Bone marrow (tissue), 2 donors: Measurements from ENCODE around the gene CYP11A1.

Experiments used
- DNase-seq, 2 donors: peaks; one replicate each; lab custom pipeline; 2025; lab: John Stamatoyannopoulos, UW

The CYP11A1 gene

DNA sequence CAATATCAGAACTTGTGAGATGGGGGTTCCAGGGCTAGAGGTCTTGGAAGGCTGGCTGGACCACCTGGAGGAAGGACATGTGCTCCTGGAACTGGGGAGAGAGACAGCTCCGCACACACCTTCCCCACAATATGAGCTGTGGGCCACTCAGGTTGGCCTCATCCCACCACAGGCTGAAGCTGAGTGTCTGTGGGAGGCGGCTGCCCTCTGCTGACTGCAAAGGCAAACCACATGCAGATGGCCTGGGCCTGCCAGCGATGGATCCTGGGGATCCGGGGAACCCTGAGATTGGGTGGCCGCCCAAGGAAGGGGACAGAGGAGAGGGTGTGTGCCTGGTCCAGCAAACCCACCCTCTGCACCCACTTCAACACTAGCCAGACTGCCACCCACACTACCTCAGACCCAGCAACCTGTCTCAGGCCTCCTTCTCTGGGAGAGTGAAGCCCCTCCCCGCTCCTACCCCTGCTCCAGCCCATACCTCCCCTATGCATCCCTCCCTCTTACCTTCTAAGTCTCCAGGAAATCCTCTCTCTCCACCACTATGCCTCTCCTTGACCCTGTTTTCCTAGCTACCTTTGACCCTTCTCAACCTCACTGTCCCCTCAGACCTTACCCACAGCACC lies 44.8 kb downstream of the CYP11A1 start:
- no peak for DNase-seq

DNA sequence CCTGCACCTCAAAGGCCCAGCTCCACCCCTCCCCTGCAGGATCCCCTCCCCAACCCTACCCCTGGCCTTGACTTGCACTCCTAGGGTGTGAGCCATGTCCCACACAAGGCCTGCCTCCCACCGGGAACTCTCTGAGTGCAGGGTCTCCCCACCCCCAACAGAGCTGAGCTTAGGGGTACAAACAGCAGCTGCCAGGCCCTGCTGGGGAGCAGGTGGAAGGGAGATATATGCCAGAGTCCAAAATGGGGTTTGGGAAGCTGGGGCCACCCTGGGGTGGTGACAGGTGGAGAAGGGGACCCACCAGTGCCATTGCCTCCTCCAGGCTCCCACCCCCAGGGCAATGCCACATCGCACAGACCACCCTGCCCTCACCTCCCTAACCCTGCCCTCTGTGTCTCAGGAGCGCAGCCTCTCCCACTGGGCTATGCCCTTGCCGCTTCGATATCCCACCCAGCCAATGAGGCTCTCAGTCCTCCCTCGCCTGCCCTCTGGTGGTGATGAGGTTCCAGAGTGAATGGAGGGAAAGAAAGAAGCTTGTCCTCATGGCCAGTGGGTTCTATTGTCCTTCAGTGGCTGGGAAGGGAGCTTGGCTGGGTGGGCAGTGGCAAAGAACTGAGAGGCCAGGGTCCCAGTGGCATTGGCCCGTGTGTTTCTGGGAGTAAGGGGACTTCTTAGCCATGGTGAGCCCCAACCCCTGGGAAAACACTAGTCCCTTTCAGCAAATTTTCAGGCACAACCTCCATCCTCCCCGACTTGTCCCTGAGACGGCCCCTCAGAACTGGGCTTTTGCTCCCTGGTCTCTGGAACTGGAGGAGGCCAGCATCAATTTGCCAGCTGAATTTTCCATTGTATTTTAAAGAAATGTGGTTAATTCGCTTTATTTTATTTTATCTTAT lies 46.8 kb downstream of the CYP11A1 start:
- DNase-seq = no peak

DNA sequence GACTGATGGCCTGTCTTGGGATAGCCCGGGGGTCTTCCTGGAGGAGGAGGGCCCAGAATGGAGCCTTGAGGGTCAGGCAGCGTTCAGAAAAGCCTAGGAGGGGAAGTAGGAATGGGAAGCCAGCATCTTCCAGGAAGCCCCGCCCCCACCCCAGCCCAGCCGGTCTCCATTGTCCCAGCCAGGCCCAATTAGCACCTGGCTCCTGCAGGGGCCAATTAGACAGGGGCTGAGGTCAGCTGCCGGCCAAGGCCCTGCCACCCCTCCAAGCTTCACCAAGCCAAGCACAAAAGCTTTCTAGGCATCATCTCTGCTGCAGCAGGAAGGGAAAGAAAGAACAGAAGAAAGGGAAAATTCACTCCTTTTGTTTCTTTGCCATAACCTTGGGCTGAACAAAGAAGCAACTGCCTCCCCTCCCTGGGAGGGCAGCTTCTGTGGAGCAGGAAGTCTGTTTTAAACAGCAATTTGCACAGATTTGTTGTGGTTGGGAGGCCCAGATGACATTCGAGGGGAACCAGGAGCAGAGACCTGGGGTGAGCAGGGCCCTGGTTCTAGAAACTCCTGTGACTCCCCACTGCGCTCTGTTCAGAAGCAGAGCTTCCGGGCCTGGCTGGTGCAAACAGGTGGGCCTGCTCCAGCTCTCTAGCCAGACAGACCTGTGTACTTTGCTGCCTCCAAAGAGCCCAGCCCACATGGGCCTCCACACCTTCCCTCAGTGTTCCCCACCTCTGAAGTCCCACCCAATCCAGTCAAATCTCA lies 47.7 kb downstream of the CYP11A1 start:
- no peak for DNase-seq

DNA sequence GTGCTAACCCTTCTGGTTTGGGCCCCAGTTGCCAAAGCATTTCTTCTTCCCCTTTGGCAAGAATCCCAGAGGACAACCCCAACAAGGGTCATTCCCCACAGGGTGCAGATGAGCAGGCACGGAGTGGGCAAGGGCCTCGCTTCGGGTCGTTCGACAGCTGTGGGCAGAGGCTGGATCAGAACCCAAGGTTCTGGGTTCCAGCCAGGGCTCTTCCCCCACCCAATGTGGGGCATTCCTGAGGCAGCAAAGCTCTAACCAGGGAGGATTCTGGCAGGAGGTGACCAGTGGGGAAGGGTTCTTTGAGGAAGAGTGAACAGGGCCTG lies 48.3 kb downstream of the CYP11A1 start:
- DNase-seq = no peak

DNA sequence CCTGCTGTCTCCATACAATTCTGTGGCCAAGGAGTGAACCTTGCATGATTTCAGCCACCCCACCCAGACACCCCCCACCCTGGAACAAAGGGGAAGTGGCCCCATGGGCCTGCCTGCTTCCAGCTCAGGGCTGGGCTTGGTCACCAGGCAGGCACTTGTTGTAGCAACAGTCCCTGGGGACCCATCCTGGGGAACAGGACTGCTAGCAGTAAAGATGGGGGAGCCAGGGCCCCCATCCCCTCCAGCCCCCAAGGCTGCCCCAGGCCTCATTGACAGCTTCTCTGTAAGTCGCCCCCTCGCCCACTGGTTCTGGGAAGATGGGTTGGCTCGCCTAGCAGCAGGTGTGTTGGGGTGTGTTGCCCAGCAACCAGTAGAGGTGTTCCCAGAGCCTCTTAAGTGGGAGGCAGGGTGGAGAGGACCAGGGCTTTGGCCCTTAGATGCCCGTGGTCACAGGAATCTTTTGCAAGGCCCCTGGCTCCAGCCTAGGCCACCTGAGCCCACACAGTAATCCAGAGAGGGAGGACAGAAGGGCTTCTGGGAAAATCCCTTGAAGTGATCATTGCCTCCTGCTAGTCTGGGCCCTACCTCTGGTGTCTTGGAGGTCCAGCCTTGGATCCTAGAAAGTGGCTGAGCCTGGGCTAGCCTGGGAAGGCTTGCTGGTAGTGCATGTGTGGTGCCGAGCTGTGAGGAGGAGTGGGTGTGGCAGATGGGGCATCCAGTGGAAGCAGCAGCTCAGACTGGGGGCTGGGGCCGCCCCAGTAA lies 48.9 kb downstream of the CYP11A1 start:
- no peak for DNase-seq

DNA sequence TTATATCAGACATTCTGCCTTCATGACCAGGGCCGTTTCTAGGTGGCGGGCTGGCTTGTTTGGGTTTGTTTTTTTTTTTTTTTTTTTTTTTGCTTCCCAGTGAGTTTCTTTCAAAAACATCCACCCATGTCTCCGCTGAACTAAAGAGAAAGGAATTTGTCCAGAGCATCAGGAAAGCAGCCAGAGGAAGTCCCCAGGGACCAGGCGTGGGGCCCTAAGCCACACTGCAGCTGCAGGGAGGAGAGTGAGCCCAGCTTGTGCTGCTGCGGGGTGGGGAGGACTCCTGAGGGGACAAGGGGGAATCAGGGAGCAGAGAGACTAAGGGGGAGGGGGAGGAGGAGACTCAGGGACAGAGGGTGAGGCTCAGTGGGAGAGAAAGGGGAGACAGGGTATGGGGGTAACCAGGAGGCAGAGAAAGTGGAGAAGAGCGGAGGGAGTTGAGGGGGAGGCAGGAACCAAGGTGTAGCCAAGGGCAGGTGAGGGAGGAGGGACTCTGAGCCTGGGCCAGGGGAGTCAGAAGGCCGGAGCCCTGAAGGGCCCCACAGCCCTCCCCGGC lies 49.5 kb downstream of the CYP11A1 start:
- DNase-seq = no peak

DNA sequence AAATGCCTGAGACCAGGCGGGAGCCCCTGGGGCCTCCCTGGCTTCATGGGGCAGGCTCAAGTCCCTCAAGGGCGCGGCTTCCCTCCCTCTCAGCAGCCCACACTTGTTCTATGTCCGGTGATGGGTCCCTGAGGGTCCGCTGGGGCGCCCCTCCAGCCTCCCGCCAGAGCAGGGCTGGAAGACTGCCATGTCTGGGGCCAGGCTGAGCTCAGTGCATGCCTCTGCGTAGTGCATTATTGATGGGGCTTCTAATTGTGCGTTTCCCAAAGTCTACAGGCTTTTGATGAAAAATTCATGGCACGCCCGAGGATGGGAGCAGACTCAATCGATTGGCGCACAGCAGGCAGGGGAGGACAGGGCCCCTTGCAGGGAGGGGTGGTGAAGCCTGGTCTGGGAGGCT lies 51.3 kb downstream of the CYP11A1 start:
- DNase-seq = no peak

DNA sequence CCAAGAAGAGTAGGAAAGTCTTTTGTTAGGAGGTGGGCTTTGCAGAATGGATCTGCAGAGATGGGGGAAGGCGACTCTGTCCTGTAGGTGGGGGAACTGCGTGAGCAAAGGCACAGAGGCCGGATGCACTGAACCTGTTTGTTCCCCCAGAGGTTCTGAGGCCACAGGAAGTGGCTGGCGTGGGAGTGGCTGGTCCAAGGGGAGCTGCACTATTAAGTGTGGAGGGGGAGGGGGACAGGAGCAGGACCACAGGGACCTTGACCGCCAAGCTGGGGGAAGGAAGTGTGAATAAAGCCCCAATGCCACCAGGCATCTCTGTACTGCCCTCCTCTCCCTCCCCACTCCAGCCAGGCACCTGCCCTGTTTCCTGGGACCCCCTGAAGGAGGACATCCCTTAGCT lies 51.8 kb downstream of the CYP11A1 start:
- no peak for DNase-seq

DNA sequence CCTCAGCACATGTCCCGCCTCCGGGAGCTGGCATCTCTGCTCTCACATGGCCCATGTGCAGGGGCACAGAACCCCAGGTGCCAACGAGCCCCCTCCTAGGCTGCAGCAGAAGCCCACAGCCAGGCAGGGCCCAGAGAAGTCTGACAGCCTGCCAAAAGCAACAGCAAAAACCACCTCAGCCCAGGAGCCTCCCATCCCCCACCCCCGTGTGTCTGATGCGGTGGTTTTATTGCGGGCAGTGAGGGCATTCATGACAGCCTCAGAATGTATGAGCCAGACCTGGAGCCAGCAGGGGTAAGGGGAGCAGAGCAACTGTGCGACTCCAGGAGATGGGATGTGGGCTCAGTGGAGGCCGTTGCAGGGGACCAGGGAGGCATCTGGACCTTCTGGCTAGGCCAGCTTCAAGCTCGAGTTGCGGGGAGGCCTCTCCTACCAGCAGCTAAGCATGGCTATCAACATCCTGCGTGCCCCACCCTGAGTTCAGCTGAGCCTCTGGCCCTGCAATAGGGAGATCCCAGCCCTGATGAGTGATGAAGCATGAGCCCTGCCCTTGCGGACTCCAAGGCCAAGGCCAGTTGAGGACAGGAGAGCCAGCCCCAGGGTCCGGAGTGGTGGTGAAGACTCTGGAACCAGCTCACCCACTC lies 52.5 kb downstream of the CYP11A1 start:
- DNase-seq = no peak

DNA sequence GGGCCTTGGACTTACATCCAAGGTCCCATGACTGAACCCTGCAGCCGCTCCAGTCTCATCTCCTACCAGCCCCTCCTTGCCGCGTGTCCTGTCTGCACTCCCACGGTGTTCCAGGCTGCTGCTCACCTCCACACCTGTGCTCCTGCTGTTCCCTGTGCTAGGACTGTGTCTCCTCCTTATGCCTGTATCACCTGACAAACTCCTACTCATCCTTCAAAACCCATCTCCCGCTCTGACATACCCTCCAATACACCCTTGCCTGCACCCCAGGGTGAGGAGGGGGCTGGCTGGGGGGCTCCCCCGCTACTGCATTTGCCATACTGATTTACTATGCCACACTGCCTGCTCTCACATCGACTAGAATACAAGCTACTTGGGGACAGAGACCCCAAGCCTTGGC lies 53.6 kb downstream of the CYP11A1 start:
- no peak for DNase-seq

DNA sequence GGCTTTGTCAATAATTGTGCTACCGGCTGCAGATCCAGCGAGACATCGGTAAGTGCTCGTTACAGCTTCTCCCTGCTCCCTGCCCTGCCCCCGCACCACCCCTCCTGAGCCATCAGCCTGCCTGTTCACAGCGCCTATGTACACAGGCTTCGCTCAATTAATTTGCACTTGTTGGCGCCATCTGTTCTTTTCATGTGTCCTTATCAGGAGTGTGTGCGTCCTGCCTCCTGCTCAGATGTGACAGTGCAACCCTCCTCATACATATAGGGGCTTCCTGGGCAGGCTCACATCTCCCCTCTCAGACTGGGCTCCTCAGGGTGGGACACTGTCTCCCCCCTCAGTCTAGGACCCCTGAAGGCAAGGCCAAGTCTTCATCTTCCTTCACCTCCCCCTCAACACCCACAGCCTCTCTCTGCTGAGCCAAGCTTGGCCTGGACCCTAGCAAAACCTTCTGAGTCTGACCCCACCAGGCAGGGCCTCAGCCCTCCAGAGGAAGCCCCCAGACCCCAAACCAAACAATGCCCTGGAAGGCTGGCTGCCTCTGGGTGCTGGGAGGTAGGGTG lies 54.9 kb downstream of the CYP11A1 start:
- DNase-seq = no peak

DNA sequence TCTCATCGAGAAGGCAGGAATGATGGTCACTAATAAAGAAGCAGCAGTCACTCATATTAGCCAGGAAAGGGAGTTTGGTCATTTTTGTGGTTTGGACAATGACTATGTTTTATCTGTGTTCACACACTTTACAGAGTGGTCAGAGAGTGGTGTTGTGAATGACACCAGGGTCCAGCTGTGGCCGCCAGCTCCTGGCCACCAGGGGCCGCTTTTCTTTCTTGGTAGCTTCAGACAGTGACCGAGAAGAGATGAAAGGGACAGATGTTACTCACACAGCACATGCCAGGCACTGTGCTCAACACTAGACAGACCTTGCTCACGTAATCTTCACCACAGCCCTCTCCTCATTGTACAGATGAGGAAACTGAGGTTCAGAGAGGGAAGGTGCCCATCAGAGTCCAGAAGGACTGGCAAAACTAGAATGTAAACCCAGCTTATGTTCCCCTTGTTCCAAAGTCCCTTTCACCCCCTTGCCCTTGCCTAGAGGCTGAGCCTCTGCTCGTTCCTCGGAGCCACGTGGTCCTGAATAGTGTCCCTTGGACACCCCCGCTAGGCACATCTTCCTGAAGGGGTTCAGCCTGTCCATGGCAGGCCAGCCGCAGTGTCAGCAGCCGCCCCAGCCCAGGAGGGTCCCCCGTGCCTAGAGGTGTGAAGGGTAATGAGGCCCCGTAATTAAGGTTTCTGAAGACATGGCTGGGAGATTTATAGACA lies 55.6 kb downstream of the CYP11A1 start:
- no peak for DNase-seq

DNA sequence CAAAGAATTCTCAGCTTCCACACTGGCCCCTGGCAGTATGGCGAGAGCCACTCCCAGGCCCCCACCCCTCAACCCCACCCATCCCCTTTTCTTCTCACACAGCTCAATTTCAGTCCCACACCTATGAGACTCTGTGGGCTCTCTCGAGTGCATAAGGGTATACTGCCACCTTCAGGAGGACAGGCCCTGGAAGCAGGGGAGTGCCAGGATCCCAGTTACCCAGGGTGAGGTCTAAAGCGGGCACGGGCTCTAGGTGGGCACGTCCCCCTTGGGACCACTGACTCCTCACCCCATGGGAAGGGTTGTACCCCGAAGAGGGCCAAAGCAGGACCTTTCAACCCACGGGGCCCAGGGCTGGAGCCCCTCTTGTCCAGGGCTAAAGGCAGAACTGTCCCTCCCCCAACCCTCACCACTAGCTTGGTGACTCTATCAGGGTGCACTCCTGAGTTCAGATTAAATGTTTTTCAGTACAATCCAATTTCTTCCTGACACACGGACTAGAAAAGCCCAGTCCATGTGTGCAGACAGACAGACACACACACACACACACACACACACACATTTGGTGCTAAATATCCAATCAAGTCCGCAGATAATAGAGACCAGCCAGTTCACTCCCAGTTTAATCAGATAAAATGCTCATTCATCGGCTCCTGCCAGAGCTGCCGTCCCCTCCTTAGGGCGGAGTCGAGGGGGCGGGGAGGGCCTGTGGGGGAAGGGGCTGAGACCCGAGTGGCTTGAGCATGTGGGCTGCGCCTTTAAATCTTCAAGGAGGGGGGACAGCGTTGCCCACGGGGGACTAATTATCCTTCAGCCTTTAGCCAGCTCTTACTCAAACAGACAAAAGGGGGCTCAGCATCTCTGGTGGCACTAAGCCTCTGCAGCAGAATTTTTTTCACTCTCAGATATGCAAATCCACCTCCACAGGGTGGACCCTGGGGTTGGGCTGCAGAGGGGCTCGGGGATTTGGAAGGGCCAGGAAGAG lies 59.3 kb downstream of the CYP11A1 start:
- no peak for DNase-seq

DNA sequence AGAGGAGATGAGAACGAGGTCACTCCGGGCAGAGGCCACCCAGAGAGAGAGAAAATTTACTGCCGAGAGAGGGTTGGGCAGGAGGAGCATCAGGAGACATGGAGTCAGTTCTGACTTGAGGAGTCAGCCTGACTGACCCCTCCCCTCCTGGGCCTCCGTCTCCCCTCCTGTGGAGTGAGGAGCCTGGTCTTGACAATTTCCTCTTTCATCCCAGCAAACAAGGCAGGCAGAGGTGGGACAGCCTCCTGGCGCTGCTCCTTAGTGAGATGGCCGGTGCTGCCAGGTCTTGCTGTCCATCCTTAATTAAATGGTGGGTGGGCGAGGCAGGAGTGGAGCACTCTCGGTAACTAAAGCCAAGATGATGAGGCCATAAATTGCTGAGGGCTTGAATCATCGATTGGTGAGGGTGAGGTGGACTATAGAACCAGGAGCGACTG lies 60.6 kb downstream of the CYP11A1 start:
- DNase-seq = no peak

DNA sequence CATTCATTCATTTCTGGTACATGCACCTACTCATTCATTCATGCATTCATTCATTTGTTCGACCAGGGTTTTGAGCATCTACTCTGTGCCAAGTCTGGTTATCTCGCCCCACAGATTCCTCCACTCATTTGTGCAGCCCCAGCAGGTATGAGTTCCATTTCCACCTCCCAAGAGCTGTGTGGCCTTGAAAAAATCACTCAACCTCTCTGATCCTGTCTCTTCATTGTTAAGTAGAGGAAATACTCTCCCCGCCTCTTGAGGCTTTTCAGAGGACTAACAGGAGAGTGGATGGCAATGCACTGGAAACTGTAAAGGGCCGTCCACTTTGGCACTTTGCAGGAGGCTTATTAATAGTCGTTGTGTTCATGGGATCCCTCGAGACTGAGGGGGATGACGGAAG lies 61.8 kb downstream of the CYP11A1 start:
- DNase-seq = no peak

DNA sequence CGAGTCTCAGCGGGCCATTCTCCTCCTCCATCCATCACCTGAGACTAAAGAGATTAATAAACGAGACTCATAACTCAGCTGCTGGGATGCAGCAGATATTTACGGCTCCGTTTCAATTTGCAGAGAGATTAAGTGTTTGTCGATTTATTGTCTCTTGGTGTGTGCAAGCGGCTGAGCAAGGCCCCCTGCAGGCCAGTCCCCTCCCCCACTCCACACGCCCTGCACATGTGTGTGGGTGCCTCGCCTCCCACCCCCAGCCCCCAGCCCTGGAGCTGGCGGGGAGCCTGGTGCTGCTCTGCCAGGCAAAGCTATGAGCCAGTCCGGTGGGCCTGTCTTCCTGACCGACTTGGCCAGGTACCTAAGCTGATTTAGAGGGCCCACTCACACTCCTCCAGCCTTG lies 63.0 kb downstream of the CYP11A1 start:
- no peak for DNase-seq

DNA sequence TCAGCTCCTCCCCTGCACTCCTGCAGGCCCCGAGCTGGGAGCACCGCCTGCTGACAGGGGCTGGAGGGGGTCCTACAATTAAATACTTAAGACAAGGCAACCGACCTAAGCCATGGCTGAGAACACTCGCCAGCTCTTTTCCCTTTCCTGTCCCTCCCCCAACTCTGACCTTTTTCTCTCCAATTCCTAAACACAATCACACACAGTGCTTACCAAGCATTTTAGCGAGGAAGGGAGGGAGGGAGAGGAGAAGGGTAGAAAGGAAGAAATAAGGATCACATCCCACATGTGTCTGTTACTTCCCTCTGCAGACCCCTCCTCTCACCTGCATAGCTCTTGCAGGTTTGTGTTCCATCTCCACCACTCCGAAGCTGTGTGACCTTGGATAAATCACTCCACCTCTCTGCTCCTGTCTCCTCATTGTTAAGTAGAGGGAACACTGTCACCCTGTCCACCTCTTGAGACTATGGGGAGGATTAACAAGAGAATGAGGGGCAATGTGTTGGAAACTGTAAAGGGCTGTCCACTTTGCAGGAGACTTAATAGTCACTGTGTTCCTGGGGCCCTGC lies 63.6 kb downstream of the CYP11A1 start:
- DNase-seq = no peak

DNA sequence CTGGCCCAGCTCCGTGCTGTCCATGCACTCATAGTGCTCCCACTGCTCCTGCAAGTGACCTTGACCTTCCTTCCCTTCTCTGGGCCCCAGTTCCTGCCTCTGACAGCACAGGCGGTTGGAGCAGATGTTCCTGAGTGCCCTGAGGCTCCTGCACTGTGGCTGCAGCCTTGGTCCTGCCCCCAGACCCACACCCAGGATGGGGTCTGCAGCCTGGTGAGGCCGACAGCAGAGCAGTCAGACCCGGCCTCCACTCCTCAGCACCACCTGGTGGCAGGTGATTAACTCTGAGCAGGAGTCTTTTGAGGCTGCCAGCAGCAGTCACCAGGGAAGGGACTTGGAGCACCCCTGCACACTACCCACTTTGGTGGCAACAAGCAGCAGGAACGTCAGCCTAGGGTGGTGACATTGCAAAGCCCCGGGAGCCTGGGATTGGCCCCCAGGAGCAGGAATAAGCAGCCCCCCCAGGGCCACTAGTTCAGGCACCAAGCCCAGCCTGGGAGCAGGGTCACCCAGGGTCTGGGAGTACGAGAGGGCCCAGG lies 64.6 kb downstream of the CYP11A1 start:
- no peak for DNase-seq
